T-helper 1 cell (primary cell): ENCODE data around the gene TWIST2.

Experiments used
- DNase-seq, 5 donors: peaks; one replicate each; pipeline ENCODE4 v3.0.0-alpha.2; 2012 to 2020
- total RNA-seq, 4 donors: gene quantifications; one replicate each; lab custom pipeline; 2026; lab: John Stamatoyannopoulos, UW

Gene TWIST2
- 0 reads per million in 4 donors for total RNA-seq

DNA sequence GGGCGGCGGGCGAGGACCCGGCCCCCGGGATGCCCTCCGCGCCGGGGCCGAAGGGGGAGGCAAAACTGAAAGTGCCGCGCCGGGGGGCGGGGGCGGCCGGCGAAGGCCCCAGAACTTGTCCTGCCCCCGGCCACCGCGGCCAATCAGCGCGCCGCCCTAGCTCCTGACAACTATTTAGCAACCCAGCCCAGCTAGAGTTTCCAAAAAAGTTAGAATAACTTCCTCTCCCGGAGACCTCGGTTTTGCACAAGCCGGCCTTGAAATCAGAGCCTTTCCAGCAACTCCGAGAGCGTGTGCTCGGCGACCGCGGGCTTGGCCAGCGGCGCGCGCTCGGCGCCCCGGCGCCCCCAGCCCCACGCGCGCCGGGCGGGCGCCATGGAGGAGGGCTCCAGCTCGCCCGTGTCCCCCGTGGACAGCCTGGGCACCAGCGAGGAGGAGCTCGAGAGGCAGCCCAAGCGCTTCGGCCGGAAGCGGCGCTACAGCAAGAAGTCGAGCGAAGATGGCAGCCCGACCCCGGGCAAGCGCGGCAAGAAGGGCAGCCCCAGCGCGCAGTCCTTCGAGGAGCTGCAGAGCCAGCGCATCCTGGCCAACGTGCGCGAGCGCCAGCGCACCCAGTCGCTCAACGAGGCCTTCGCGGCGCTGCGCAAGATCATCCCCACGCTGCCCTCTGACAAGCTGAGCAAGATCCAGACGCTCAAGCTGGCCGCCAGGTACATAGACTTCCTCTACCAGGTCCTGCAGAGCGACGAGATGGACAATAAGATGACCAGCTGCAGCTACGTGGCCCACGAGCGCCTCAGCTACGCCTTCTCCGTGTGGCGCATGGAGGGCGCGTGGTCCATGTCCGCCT lies at the start of gene TWIST2:
TSS of gene TWIST2 (plus strand) at position 245 of the 850 bp plus-strand sequence. CDS start at position 376, 131 bp downstream.
- no peak for DNase-seq

DNA sequence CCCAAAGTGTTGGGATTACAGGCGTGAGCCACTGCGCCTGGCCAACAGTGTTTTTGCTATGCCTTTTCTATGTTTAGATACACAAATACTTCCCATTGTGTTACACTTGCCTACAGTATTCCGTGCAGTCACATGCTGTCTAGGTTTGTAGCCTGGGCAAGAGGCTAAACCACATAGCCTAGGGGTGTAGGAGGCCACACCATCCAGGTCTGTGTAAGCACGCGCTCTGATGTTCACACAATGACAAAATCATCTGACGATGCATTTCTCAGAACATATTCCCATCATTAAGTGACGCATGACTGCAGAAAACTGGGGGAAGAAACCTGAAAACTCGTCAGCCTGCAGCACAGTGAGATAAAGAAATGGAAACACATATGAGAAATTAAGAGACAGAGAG lies 46.1 kb upstream of the TWIST2 start:
- no peak for DNase-seq

DNA sequence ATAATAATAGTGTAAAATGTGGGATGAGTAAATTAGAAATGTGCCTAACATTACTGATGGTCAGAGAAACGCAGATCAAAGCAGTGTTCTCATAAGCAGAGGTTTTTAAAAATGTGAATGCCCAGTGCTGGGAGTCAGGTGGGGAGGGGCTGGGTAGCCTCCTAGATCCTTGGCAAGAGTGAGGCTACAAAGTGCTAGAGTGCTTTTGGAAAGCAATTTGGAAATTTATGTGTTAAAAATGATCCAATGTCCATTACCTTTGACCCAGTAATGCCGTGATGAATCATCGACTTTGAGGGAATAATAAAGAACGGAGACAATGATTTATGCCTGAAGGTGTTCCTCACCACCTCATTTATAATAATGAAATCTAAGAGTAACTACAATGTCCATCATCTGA lies 44.9 kb upstream of the TWIST2 start:
- DNase-seq: no peak

DNA sequence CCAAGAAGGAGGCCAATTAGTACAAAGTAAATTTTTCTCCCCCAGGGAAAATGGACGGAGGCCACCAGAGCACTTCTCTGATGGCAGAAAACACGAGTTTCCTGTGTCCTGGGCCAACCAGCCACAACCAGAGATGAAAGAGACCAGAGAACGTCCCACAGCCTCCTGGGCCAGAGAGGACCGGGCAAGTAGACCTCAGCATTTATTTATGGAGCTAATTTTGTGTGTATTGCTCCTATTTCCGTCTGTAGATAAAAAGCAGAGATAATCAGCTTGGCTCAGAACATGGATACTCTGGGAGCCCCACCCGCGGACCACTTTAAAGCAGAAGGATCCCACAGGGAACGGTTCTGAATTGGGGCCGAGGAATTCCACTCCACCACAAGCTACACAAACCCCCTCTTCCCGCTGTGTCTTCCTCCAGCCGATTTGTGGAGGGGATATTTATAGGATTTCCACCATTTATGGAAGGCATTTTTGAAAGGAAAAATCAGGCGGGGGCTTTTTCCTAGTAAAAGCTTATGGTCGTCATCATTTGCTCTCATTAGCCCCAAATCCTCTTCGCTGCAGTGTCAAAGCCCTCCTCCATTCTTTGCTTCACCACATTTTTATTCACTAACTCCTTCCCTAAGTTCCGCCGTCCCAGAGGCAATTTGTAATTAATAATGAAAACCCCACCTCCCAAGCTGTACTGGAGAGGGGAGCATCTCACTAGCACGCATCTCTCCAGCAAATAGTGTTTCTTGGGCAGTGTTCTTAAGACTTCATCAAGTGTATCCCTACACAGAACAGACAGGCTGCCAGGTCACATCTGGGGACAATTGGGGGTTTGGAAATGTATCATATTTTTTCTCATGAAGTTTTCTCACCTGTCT lies 43.7 kb upstream of the TWIST2 start:
- DNase-seq: no peak

DNA sequence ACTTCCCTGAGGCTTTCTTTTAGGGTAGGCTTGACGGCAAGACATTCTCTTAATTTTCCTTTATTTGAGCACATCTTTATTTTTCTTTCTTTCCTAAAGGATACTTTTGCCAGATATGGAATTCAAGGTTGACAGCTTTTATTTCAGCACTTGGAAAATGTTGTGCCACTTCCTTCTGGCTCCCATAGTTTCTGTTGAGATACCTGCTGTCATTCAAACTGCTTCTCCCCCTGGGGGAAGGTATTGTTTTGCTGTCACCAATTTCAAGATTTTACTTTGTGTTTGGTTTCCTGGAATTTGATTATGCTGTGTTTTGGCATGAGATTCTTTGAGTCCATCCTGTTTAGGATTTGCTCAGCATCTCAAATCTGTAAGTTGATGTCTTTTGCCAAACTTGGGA lies 39.1 kb upstream of the TWIST2 start:
- DNase-seq: no peak

DNA sequence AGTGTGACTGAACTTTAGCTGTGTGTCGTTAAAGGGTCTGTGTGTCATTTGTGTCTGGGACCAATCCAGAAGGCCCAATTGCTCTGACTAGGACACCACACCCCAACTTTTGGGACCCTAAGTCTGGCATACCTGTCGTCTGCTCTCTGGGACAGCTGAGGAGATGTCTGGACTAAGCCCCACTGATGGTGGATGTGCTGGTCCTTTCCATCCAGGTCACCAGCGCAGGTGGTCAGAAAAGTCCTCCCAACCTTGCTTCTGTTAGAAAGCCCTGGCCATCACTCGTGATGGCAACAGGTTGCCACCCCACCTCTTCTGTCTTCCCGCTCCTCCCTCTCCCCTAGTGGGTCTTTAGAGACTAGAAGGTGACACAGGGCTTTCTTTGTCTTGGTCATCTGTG lies 37.6 kb upstream of the TWIST2 start:
- DNase-seq: no peak

DNA sequence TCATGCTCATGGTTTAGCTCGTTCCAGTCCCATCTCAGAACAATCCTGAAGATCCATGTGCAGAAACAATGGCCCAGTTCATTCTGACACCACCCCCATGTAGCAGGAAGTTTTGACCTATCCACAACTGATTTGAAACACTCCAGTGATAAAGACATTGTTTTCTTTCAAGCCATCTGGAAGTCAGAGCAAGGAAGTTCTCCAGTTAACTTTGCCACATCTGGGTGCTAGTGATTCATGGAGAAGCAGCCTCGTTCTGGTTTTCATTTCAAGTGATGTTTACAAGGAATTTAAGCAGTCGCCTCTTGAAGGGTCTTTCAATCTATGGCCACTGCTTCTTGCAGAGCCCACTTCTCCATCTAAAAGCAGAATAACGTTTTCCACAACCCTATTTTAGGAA lies 36.6 kb upstream of the TWIST2 start:
- no peak for DNase-seq

DNA sequence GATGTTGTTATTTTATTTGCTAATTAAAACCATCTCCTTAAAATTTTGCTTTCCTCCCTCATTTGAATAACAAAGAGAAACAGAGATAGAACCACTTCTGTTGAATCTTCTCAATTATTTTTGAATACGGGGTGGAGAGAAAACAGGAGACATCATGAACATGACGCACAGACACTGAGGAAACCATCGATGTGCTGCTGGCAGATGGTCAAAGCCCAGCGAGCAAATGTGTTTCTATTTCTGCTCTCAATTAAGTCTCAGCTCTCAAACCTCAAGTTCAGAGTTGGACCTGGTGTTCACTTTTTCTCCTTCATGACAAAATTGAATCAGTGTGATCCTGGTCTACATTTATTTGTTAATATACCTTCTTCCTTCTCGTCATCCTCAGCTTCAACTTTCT lies 36.1 kb upstream of the TWIST2 start:
- DNase-seq: no peak

DNA sequence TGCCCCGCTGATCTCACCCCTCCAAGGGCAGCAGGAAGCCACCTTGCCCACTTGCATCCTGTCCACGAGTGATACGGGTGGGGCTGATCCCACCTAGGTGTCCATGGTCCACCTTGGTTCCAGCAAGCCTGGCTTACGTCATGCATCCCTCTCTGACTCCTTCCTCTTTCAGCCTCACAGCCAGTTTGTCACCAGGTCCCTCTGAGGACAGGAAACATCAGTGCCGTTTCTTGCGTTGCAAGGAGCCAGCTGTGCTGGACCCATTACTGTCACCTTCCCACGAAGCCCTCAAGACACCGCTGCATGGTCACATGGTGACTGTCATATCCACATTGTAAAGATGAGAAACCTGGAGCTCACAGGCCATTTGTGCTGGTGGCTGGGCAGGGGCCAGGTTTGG lies 34.8 kb upstream of the TWIST2 start:
- no peak for DNase-seq

DNA sequence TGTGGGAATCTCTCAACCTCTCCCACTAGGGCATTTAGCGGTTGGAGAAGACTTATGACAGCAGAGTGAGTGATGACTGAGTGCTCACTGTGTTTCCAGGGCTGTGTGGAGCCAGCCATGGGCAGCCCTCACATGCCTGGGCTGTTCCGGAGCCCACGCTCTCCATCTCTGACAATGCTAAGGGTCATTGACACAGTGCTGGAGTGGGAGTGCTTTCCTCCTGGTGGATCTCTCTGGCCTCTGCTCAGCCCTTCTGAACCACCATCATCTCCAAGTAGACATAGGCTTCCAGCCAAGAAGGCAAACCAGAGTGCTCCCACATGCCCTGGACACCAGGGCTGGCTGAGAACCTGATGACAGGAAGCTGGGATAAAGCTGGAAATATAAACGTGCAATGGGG lies 33.1 kb upstream of the TWIST2 start:
- DNase-seq: no peak

DNA sequence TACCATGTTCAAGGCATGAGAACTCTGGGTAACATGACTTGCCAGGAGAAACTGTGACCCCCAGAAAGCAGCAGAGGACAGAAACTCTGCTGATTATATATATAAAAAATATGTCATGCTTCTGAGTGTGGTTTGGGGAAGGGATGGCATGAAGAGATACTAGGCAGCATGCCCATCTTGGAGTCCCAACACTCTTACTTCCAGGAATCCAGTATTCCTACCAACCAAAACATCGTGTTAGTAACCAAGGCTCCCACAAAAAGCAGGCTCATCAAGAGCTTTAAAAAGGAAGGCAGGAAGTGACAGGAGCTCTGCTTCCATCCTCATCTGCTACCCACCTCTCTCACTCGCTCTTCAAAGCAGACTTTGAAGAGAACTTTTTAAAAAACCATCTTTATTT lies 31.6 kb upstream of the TWIST2 start:
- DNase-seq: no peak

DNA sequence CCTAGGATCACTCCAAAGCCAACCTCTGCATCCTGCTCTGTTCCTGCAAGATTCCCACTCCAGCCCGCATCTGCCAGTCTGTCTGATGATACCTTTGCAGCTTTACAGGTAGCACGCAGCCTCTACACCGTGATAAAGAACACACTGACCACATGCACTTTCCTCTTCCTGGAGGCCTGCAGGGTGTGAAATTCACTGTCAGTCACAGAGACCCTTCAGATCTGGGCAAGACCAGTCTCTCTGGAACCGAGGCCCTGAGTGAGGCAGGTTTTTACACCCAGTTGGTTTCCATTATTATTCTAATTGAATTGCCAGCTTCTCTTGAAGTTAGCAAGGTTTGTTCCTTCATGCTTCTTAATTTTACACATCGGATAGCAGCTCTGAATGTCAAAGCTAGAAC lies 30.5 kb upstream of the TWIST2 start:
- DNase-seq: no peak

DNA sequence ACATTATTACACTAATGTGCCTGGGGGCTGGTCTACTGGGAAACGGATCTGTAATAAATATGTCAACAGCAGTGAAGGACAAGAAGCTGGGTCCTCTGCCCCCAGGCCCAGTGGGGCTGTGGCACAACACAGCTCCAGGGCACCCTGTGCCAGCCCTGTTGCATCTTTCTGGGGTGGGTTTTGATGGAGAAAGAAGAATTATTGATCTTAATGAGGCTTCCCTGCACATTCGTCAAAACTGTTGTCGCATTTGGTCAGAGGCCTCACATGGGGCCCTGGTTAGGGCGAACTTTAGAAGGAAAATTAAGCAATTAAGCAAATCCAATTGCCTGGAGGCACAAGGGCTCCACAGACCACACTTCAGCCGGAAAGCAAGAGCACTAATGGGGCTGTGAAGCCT lies 30.0 kb upstream of the TWIST2 start:
- no peak for DNase-seq

DNA sequence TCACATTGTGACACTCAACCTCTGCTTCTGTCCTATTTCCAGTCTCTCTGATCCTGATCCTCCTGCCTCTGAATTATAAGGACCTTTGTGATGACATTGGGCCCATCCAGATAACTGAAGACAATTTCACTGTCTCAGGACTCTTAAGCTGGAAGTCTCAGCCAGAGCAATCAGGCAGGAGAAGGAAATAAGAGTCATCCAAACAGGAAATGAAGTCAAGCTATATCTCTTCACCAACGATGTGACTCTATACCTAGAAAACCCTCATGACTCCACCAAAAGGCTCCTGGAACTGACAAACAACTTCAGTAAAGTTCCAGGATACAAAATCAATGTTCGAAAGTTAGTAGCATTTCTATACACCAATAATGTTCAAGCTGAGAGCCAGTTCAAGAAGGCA lies 29.3 kb upstream of the TWIST2 start:
- no peak for DNase-seq

DNA sequence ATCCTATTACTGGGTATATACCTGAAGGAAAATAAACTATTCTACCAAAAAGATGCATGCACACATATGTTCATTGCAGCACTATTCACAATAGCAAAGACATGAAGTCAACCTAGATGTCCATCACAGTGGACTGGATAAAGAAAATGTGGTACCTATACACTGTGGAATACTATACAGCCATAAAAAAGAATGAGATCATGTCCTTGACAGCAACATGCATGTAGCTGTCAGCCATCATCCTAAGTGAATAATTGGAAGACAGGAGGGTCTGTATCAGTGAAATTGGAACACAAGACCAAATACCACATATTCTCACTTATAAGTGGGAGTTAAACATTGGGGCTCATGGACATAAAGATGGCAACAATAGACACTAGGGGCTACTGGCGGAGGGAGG lies 27.7 kb upstream of the TWIST2 start:
- DNase-seq: no peak

DNA sequence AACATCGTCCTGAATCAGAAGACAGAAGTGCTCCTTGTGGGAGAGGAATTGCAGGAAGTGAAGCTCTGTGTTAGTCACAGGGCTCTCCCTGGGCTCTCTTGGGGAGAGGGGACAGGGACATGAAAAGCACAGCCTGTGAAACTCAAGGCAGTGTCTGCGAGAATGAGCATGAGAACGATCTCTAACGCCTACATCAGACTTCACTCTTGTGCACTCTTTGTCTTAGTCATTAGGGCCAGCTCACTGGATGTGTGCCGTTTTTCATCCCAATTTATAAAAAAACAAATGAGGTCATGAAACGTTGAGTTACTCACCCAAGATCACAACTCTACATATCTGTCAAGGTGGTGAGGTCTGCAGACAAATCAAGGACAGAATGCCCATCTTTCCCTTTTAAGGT lies 27.0 kb upstream of the TWIST2 start:
- DNase-seq: no peak

DNA sequence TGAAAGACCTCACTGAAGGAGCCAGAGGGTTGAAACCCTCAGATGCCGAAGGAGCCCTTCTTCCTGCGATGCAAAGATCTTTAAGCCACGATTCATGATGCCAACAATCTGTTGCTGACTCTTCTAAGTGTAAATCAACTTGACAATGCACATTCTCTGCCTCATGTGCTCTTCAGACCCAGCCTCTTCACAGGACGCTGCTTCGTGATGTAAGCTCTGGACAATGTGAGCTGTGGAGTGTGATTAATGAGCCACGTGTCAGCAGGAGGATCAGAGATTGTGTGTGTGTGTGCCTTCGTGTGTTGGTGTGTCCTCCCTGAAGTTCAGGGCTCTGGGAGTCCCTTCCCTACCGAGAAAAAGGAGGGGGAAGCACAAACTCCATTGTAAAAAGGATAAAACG lies 26.5 kb upstream of the TWIST2 start:
- DNase-seq: no peak

DNA sequence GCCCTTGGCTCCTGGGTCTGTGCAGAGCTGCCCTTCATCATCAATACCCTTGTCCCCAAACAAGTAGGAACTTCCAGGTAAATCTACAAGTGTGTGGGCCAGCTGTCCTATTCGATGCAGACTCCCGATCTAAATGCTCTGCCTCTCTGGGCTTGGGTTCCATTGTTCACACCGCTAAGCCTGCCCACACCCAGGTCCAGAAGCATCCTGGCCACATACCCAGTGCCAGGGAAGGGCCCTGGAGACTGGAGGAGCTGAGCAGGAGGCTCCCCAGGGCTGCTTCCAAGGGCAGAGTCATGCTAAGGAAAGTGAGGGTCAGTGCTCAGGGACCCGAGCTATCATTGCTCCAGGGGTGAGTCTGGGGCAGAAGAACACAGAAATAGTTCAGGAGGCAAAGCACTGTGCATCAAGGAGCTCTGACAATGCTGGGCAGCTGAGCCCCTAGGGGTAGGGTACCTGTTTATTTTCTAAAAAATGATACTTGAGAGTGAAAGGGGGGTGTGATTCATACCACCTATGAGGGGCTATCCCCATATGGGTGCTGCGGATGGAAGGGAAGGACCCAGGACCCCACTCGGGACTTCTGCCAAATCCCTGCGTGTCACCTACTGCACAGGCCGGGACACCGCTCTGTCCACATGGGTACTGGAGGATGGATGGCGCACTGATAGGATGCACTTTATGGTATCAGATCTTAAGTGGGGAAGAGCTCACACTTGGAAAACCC lies 25.8 kb upstream of the TWIST2 start:
- DNase-seq: no peak

DNA sequence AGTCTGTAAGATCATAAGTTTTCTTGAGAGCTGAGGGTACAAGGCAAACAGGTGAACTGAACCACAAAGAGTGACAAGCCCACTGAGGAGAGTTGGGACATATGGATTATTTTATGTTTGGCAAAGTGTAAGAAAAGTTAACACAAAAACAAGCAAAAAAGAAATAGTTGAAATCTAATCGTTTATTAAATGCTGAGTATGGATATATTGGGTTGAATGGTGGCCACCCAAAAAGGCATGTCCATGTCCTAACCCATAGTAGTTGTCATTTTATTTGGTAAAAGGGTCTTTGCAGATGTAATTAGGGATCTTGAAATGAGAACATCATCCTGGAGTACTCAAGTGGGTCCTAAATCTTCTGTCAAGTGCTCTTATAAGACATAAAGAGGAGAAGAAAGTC lies 24.9 kb upstream of the TWIST2 start:
- DNase-seq: no peak

DNA sequence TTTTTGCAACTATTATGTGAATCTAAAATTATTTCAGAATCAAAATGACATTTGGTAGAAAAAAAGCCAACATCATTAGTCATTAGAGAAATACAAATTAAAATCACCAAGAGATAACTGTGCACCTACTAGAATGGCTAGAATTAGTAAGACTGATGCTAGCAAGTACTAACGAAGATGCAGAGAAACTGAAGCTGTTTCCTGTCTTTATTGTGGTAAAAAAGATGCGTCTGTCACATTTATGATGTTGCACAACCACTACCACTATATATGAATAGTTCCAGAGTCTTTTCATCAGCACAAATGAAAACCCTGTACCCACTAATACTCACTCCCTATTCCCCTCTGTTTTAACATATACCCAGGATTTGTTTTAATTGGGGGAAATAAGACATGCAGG lies 16.7 kb upstream of the TWIST2 start:
- no peak for DNase-seq

DNA sequence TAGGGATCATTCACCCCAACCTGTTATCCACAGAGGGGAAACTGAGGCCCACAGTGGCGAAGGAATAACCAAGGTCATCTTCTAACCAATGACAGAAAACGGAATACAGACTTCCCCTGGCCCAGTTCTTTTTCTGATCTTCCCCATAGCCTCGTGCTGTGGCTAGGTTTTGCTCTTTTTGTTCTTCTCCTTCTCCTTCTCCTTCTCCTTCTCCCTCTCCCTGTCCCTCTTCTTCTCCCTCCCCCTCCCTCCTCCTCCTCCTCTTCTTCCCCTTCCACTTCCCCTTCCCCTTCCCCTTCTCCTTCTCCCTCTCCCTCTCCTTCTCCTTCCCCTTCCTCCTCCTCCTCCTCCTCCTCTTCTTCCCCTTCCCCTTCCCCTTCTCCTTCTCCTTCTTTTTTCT lies 12.9 kb upstream of the TWIST2 start:
- no peak for DNase-seq

DNA sequence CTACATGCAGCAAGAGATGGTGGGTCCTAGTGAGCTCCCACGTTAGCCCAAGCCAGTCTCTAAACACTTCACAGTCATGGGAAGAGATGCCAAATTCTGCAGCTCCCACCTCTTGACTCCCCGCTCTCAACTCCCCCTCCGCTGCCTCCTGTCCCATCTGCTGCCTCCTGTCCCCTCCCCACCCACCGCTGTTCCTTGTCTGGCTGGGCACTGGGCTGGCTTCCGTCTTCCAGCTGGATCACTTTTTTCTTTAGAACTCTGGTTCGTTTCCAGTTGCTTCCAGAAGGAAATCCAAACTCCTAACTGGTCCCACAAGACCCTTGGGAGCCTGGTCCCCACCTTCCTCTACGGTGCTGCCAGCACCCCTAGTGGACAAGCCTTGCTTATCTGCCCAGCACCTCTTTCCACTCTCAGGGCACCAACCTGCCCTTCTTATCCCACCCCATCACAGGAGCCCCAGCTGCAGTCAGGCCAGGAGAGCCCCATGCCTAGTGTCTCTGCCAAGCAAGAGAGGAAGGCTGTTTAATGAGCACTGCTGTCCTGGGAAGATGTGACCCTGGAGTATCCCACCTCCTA lies 12.1 kb upstream of the TWIST2 start:
- DNase-seq: no peak

DNA sequence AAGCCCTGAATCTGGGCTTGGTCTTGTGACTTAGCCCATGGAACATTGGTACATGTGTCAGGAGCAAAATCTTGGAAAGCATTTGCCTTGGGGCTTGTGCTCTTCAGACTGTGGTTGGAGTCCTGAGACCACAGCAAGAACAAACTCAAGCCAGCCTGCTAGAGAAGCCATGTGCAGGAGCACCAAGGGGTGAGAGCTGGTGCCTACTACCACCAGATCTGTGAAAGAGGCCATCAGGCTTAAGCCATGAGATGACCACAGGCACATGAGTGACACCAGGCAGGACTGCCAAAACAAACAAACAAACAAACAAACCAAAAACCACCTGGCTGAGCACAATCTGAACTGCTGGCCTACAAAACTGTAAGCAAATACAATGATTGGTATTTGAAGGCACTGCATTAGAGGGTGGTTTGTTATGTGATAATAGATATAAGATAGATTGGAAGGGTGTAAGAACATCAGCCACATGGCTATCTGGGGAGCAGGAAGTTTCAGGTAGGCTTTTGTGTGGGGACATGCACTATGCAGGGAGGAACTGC lies 9.0 kb upstream of the TWIST2 start:
- no peak for DNase-seq
